GM11168 (cell line): ENCODE measurements around the gene AFAP1L2.

ENCODE experiments used
- in situ Hi-C: fragments of 300-500 bp; cut with MboI; formaldehyde crosslinking; loops from one replicate; pipeline ENCODE4 v1.12.0; 2022; ENCODE audit warnings: low sequenced_read_pairs; ENCODE audit not compliant: unreplicated experiment

AFAP1L2 gene

GRCh38 chr10:114392112-114392835, 12.0 kb downstream of the AFAP1L2 start:
- in situ Hi-C loops, result no loop called here

- in situ Hi-C loops, result no loop called here
Observed at GRCh38 chr10:114391599-114391998, 12.7 kb downstream of the AFAP1L2 start.

- in situ Hi-C loops, result no loop called here
Observed at GRCh38 chr10:114389426-114389825, 14.9 kb downstream of the AFAP1L2 start.

- in situ Hi-C loops, result no loop called here
Observed at GRCh38 chr10:114388275-114388674, 16.0 kb downstream of the AFAP1L2 start.

- in situ Hi-C loops, result no loop called here
Observed at GRCh38 chr10:114387784-114388183, 16.5 kb downstream of the AFAP1L2 start.

GRCh38 chr10:114386452-114386851, 17.9 kb downstream of the AFAP1L2 start:
- in situ Hi-C loops, result no loop called here

GRCh38 chr10:114385557-114385956, 18.7 kb downstream of the AFAP1L2 start:
- in situ Hi-C loops, result no loop called here

GRCh38 chr10:114384601-114385000, 19.7 kb downstream of the AFAP1L2 start:
- in situ Hi-C loops, result no loop called here

GRCh38 chr10:114384181-114384580, 20.1 kb downstream of the AFAP1L2 start:
- in situ Hi-C loops, result no loop called here

- in situ Hi-C loops, result no loop called here
Observed at GRCh38 chr10:114380797-114381196, 23.5 kb downstream of the AFAP1L2 start.

GRCh38 chr10:114380060-114380459, 24.2 kb downstream of the AFAP1L2 start:
- in situ Hi-C loops, result no loop called here

GRCh38 chr10:114379631-114380041, 24.7 kb downstream of the AFAP1L2 start:
- in situ Hi-C loops, result no loop called here

- in situ Hi-C loops, result no loop called here
Observed at GRCh38 chr10:114376523-114376922, 27.8 kb downstream of the AFAP1L2 start.

GRCh38 chr10:114375047-114375446, 29.3 kb downstream of the AFAP1L2 start:
- in situ Hi-C loops, result no loop called here

- in situ Hi-C loops, result no loop called here
Observed at GRCh38 chr10:114374053-114374791, 30.1 kb downstream of the AFAP1L2 start.

- in situ Hi-C loops, result no loop called here
Observed at GRCh38 chr10:114373631-114374030, 30.7 kb downstream of the AFAP1L2 start.

- in situ Hi-C loops, result no loop called here
Observed at GRCh38 chr10:114372995-114373394, 31.3 kb downstream of the AFAP1L2 start.

- in situ Hi-C loops, result no loop called here
Observed at GRCh38 chr10:114372179-114372578, 32.1 kb downstream of the AFAP1L2 start.

GRCh38 chr10:114370966-114371365, 33.3 kb downstream of the AFAP1L2 start:
- in situ Hi-C loops, result no loop called here

GRCh38 chr10:114370199-114370598, 34.1 kb downstream of the AFAP1L2 start:
- in situ Hi-C loops, result no loop called here

- in situ Hi-C loops, result no loop called here
Observed at GRCh38 chr10:114368057-114368391, 36.3 kb downstream of the AFAP1L2 start.
